ENCODE data around the gene CDH13.

CDH13 gene

DNA sequence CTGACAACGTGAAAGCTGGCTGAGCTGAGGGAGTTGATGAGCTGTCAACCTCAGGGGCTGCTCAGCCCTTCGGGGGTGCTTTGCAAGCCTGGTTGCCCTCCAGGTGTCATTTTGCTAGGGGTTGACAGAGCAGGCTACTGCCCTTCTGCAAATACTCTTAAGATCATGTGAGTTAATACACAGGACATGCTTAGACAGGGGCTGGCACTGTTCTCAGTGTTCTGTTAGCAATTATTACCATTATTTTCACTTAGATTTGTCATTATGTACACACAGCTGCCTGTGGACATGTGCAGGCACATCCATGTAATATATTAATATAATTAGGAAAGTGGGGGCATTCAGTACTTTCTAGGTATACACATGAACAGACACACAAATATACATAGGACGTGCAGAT is 626.8 kb downstream of the CDH13 start:
- DNase-seq (ENCODE audit: low read depth, low spot score): no peak
- no peak overlapping the region for H3K4me3 ChIP-seq (ENCODE audit: low read depth, low read length)
- TF ChIP-seq, protein P1, sequence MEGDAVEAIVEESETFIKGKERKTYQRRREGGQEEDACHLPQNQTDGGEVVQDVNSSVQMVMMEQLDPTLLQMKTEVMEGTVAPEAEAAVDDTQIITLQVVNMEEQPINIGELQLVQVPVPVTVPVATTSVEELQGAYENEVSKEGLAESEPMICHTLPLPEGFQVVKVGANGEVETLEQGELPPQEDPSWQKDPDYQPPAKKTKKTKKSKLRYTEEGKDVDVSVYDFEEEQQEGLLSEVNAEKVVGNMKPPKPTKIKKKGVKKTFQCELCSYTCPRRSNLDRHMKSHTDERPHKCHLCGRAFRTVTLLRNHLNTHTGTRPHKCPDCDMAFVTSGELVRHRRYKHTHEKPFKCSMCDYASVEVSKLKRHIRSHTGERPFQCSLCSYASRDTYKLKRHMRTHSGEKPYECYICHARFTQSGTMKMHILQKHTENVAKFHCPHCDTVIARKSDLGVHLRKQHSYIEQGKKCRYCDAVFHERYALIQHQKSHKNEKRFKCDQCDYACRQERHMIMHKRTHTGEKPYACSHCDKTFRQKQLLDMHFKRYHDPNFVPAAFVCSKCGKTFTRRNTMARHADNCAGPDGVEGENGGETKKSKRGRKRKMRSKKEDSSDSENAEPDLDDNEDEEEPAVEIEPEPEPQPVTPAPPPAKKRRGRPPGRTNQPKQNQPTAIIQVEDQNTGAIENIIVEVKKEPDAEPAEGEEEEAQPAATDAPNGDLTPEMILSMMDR (IDR thresholded peaks at IDR 0.05; ENCODE audit: low read depth, low read length): no peak
- in situ Hi-C loops (cut with HindIII; ENCODE audit: low sequenced_read_pairs): no loop called here

GRCh38 chr16:83258366-83258928 is 631.7 kb downstream of the CDH13 start:
- no peak overlapping the region for H3K4me3 ChIP-seq (ENCODE audit: low read depth, low read length)
- TF ChIP-seq, protein P1 (IDR thresholded peaks at IDR 0.05; ENCODE audit: low read depth, low read length): no peak
- in situ Hi-C loops (cut with HindIII; ENCODE audit: low sequenced_read_pairs): no loop called here
- DNase-seq (ENCODE audit: low read depth, low spot score): no peak

DNA sequence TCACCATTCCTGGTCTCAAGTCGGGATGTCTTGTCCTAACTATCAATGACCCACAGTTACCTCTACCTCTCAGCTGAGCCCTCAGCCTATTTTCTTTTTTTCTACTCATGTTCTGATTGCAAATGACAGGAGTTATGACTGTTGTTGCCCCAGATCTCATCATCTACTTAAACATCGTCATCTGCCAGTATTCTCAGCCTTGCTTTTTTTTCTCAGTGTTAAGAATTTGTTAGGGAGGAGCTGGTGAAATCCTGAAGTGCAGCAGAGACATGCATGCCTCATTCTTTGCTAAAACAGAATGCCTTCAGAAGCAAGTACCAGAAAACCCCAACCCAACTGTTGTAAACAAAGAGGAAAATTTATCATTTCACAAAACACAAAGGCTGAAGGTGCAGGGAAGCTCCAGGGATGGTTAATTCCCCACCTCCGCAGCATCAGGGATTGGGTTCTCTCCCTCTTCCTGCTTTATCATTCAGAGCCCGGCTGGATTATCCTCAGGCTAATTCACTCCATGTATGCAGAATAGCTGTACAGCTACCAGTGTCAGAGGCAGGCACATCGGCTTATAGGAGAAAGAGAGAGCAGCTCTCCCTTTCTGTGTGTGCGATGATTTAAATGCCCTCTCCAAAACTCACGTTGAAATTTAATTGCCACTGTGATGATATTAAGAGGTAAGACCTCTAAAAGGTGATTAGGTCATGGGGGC is 640.2 kb downstream of the CDH13 start:
- TF ChIP-seq, protein P1 (IDR thresholded peaks at IDR 0.05; ENCODE audit: low read depth, low read length): no peak
- no peak for DNase-seq (ENCODE audit: low read depth, low spot score)
- in situ Hi-C loops (cut with HindIII; ENCODE audit: low sequenced_read_pairs): no loop called here
- H3K4me3 ChIP-seq (ENCODE audit: low read depth, low read length): no peak overlapping the region

GRCh38 chr16:83268169-83268568 is 641.4 kb downstream of the CDH13 start:
- no peak overlapping the region for H3K4me3 ChIP-seq (ENCODE audit: low read depth, low read length)
- in situ Hi-C loops (cut with HindIII; ENCODE audit: low sequenced_read_pairs): no loop called here
- DNase-seq (ENCODE audit: low read depth, low spot score): no peak
- TF ChIP-seq, protein P1 (IDR thresholded peaks at IDR 0.05; ENCODE audit: low read depth, low read length): no peak

DNA sequence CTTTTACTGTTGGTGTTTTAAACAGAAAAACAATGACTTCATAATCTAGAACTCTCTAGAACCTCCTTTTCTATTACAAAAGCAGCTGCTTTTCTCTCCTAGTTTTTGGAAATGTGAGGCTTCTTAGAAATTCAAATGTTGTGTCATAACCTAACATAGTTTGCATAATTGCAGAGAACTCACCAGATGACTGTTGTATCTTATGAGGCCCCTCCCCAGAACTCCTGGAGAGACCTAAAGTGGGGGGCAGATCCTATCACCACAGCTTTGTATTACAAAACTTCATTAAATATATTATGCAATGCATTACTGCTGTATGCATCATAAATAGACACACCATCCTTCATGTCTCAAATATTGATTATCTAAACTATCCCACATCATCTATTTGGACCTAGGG is 642.3 kb downstream of the CDH13 start:
- TF ChIP-seq, protein P1 (IDR thresholded peaks at IDR 0.05; ENCODE audit: low read depth, low read length): no peak
- no peak for DNase-seq (ENCODE audit: low read depth, low spot score)
- in situ Hi-C loops (cut with HindIII; ENCODE audit: low sequenced_read_pairs): no loop called here
- H3K4me3 ChIP-seq (ENCODE audit: low read depth, low read length): no peak overlapping the region

DNA sequence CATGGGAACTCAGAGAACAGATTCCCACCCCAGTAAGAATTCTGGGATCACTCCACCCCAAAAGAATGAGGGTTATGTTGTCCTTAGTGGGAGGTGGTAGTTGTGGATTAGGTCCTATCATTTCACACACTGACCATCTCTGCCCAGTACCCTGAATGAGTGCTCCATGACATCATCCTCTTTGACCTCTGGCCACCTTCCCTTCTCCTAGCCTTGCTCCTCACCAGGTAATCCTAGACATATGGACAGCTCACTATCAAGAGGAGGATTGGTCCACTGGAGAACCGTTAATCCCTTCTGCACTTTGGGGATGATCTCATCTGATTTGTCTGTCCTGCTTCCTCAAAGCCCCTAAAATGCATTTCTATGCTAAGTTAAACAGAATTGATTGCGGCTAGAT is 642.8 kb downstream of the CDH13 start:
- no peak overlapping the region for H3K4me3 ChIP-seq (ENCODE audit: low read depth, low read length)
- no peak for DNase-seq (ENCODE audit: low read depth, low spot score)
- TF ChIP-seq, protein P1 (IDR thresholded peaks at IDR 0.05; ENCODE audit: low read depth, low read length): no peak
- in situ Hi-C loops (cut with HindIII; ENCODE audit: low sequenced_read_pairs): no loop called here

Measured in astrocyte of the spinal cord (primary cell).